22Rv1 (cell line): ENCODE results near the gene IRX4.

Experiments used
- ZFX ChIP-seq: fragments of 450-650 bp; IDR thresholded peaks from 2 replicates; pipeline ENCODE4 v1.6.1; 2017; ENCODE audit warnings: antibody characterized with exemption, borderline replicate concordance
- TF ChIP-seq, protein P1 (sequence below): fragments of 450-650 bp; IDR thresholded peaks from 2 replicates; pipeline ENCODE4 v1.5.1; 2017; ENCODE audit warnings: mild to moderate bottlenecking

DNA sequence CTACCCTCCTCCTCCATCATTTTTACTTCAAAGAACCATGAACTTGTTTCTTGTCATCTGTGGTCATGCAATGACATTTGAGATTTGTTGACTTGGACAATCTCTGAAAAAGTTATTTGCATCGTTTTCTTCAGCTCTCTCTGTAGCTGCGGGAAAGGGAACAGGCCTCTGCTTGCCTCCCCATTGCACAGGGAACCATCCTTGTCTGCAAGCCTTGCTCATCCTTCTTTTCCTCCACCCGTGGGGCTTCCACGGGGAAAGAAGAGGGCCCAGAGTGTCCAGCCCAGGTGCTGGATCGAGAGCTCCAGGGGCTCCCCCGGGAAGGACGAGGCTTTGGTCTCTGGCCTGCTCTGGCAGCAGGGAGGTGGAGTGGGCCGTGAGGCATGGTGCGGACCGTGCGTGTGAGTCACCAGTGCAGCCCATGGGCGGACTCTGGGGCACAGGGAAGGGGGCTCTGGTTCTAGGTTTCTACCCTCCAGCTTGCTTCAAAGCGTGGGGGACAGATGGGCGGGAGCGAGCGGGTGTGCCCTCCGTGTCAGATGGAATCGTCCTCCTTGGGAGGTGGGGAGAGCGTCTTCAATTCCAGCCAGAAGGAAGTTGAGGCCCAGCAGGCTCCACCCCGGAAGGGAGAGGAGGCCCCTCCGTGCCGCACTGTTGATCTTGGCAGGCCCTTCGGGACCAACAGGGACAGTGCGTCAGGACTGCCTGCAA, 6.0 kb upstream of the IRX4 start:
- TF ChIP-seq, protein P1, sequence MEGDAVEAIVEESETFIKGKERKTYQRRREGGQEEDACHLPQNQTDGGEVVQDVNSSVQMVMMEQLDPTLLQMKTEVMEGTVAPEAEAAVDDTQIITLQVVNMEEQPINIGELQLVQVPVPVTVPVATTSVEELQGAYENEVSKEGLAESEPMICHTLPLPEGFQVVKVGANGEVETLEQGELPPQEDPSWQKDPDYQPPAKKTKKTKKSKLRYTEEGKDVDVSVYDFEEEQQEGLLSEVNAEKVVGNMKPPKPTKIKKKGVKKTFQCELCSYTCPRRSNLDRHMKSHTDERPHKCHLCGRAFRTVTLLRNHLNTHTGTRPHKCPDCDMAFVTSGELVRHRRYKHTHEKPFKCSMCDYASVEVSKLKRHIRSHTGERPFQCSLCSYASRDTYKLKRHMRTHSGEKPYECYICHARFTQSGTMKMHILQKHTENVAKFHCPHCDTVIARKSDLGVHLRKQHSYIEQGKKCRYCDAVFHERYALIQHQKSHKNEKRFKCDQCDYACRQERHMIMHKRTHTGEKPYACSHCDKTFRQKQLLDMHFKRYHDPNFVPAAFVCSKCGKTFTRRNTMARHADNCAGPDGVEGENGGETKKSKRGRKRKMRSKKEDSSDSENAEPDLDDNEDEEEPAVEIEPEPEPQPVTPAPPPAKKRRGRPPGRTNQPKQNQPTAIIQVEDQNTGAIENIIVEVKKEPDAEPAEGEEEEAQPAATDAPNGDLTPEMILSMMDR = no peak
- no peak for TF ChIP-seq ZFX
